ENCODE measurements around the gene TRA2A.

The TRA2A gene

GRCh38 chr7:23531794-23532489, at the start of gene TRA2A:
Gene TRA2A (minus strand): TSS chr7:23531981. CDS start chr7:23531824, 157 bp downstream.
- H3K4me3 ChIP-seq (ENCODE audit: low read length): peak within 1 kb of the TSS; percentile 88
- no peak for TF ChIP-seq ZNF274 (IDR thresholded peaks at IDR 0.05; ENCODE audit: low read depth, low read length)

DNA sequence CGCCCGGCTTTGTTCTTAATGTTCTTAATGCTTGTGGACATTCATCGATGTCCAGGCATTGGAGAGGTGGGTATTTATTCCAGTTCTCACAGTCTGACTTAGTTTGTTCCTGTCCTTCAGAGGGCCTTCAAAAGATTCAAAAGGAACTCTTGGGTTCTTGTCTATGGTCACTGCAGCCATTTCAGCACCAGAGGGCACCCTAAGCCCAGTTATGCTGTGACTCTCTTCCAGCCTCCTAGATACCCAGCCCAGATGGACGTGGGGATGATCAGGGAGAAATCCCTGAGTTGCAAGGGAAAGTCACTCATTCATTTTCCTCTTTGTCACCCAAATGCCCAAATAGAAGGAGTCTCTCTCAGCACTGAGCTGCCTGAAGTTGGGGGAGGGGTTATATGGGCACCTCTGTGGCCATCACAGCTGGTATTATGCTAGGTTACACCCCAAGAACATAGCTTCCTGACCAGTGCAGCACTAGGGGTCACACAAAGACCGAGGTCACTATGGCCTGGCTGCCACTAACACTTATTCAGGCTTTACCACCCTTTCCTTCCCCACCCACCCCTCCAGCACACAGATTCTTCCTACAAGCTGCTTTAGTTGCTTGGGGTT, 38.9 kb upstream of the TRA2A start:
- TF ChIP-seq ZNF274 (IDR thresholded peaks at IDR 0.05; ENCODE audit: low read depth, low read length): no peak
- H3K4me3 ChIP-seq (ENCODE audit: low read length): no peak overlapping the region

DNA sequence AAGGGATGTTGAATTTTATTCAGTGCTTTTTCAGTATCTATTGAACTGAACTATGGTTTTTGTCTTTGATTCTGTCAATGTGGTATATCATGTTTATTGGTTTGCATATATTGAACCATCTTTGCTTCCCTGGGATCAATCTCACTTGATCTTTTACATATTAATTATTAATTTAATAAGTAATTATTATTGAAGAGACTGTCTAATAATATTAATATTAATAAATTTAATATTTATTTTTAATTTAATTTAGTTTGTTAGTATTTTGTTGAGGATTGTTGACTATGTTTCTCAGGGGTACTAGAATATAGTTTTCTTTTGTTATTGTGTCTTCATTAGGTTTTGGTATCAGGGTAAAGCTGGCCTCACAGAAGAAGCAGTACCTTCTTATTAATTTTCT, 26.5 kb upstream of the TRA2A start:
- H3K4me3 ChIP-seq (ENCODE audit: low read length): no peak overlapping the region
- TF ChIP-seq ZNF274 (IDR thresholded peaks at IDR 0.05; ENCODE audit: low read depth, low read length): no peak

- H3K4me3 ChIP-seq (ENCODE audit: low read length): no peak overlapping the region
- TF ChIP-seq ZNF274 (IDR thresholded peaks at IDR 0.05; ENCODE audit: low read depth, low read length): no peak
Measured at GRCh38 chr7:23547662-23548061, 15.9 kb upstream of the TRA2A start.

- no peak overlapping the region for H3K4me3 ChIP-seq (ENCODE audit: low read length)
- TF ChIP-seq ZNF274 (IDR thresholded peaks at IDR 0.05; ENCODE audit: low read depth, low read length): no peak
Measured at GRCh38 chr7:23546897-23547572, 15.3 kb upstream of the TRA2A start.

- TF ChIP-seq ZNF274 (IDR thresholded peaks at IDR 0.05; ENCODE audit: low read depth, low read length): no peak
- no peak overlapping the region for H3K4me3 ChIP-seq (ENCODE audit: low read length)
Measured at GRCh38 chr7:23545493-23545892, 13.7 kb upstream of the TRA2A start.

DNA sequence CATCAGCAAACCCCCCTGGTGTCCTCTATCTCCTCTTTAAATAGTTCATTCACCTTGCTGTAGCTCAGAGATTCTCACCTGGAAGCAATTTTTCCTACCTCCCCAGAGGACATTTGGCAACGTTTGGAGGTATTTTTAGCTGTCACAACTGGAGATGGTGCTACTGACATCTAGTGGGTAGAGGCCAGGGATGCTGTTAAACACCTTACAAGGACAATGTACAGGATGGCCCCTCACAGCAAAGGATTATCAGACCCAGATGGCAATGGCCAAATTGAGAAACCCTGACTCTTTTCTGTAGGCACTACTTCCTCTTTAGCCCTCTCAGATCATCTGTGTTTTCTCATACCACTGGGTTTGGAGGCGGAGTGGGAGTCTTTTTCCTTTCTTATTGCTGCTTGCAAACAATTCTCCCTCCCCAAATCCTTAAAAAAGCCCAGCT, 13.2 kb upstream of the TRA2A start:
- no peak for TF ChIP-seq ZNF274 (IDR thresholded peaks at IDR 0.05; ENCODE audit: low read depth, low read length)
- no peak overlapping the region; the same call in 1 of the 2 replicates for H3K4me3 ChIP-seq (ENCODE audit: low read length)

DNA sequence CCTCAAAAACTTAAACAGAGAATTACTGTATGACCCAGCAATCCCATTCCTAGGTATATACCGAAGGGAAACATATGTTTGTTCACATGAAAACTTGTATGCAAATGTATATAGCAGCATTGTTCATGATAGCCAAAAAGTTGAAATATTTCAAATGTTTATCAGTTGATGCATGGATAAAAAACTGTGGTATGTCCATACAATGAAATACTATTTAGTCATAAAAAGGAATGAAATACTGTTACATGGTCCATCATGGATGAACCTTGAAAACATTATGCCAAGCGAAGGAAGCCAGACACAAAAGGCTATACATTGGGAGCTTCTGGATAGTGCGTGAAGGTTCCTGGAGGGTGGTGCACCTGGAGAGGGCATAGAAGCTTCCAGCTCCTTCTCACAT, 11.0 kb upstream of the TRA2A start:
- H3K4me3 ChIP-seq (ENCODE audit: low read length): no peak overlapping the region
- TF ChIP-seq ZNF274 (IDR thresholded peaks at IDR 0.05; ENCODE audit: low read depth, low read length): no peak

DNA sequence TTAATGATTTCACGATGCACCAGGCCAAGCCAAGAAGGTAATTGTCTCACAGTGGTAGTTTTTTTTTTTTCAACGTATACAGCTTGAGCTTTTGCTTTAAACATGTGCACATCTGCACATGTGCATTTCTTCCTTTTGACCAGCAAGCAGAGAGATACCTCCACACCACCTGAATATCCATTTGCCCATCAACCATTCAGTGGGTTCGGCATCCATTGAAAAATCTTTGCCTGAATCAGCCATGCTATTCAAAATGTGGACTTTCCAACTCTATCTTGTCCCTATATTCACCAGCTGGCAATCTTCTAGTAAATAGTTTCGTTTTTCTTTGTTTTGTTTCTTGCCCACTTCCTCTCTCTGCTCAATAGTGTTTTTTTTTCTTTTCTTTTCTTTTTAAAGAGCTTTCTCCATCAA, 7.7 kb upstream of the TRA2A start:
- TF ChIP-seq ZNF274 (IDR thresholded peaks at IDR 0.05; ENCODE audit: low read depth, low read length): no peak
- no peak overlapping the region for H3K4me3 ChIP-seq (ENCODE audit: low read length)

DNA sequence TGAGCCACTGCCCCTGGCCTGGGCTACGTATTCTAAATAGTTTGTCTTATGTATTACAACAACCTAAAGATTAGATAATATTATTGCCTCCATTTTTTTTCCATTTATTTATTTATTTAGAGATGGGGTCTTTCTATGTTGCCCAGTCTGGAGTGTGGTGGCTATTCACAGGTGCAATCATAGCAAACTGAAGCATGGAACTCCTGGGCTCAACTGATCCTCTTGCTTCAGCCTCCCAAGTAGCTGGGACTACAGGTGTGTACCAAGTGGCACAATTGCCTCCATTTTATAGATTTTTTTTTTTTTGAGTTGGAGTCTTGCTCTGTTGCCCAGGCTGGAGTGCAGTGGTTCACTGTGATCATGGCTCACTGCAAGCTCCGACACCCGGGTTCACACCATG, 6.5 kb upstream of the TRA2A start:
- no peak overlapping the region for H3K4me3 ChIP-seq (ENCODE audit: low read length)
- TF ChIP-seq ZNF274 (IDR thresholded peaks at IDR 0.05; ENCODE audit: low read depth, low read length): no peak

DNA sequence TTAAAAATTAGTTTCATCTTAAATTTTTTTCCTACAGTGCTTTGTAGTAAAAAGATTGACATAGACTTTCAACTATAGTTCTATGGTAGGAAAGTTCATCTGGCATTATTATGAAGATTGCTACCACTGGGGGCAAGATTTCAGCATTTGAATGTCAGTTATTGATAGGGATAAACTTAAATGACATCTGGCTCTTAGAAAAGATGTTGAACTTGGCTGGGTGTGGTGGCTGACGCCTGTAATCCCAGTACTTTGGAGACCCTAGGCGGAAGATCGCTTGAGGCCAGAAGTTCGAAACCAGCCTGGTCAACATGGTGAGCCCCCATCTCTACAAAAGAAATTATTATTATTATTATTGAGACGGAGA, 1.4 kb upstream of the TRA2A start:
- no peak for TF ChIP-seq ZNF274 (IDR thresholded peaks at IDR 0.05; ENCODE audit: low read depth, low read length)
- no peak overlapping the region for H3K4me3 ChIP-seq (ENCODE audit: low read length)

DNA sequence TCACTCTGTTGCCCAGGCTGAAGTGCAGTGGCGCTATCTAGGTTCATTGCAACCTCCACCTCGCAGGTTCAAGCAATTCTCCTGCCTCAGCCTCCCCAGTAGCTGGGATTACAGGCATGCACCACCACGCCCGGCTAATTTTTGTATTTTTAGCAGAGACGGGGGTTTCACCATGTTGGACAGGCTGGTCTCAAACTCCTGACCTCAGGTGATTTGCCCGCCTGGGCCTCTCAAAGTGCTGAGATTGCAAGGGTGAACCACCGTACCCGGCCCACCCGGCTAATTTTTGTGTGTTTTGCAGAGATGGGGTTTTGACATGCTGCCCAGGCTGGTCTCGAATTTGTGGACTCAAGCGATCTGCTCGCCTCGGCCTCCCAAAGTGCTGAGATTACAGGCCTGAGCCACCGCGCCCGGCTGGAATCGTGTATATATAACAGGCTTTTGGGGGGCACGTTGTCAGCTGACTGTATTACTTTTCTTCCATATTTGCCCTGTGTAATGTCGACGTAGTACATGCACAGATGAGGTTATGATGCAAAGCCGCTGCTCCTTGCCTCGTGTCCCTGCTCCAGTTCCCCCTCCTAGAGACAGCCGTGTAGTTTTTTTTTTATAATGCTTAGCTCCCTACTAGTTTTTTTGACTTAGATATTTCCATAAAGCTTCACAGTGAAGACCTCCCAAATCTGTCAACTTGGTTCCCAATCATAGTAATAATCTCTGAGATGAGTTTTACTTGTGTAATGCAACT, 883 bp upstream of the TRA2A start:
- no peak for TF ChIP-seq ZNF274 (IDR thresholded peaks at IDR 0.05; ENCODE audit: low read depth, low read length)
- H3K4me3 ChIP-seq (ENCODE audit: low read length): peak overlapping the region; percentile 88; the same call in 1 of the 2 replicates

- H3K4me3 ChIP-seq (ENCODE audit: low read length): peak overlapping the region; percentile 88
- no peak for TF ChIP-seq ZNF274 (IDR thresholded peaks at IDR 0.05; ENCODE audit: low read depth, low read length)
Measured at GRCh38 chr7:23531050-23531793, 559 bp downstream of the TRA2A start.

- TF ChIP-seq ZNF274 (IDR thresholded peaks at IDR 0.05; ENCODE audit: low read depth, low read length): no peak
- peak overlapping the region; percentile 88 for H3K4me3 ChIP-seq (ENCODE audit: low read length)
Measured at GRCh38 chr7:23530405-23530804, 1.4 kb downstream of the TRA2A start.

All from GM08714 (cell line).